Measurements from ENCODE around the gene FMO1. TPM values are rescaled to one million over a fixed set of nuclear protein-coding genes. Genes with fewer than 3 reads are reported as not detected.

Gene FMO1
- total and polyA plus RNA-seq, 2 donors (not counting 1 experiment from before 2014, with no cell fraction given) = 0.48 TPM; not detected in 1

- CTCF ChIA-PET = interaction anchor here (2.2 kb wide), 1 partner anchor 13 kb away, joined by 5 read pairs; the partner anchor contains the start of gene FMO4
- H3K9me3 Mint-ChIP-seq (ENCODE audit: insufficient read depth) = peaks cover 24% of the 10 kb centered on the region
- H3K27ac Mint-ChIP-seq = no peak overlapping the region
- intact Hi-C loops (cut with micrococcal nuclease) = no loop called here
- no peaks in the 10 kb centered on the region for H3K4me1 Mint-ChIP-seq
- H3K4me3 Mint-ChIP-seq = no peak overlapping the region
- Histone ChIP-seq H3K4me1 (ENCODE audit: control insufficient read depth in 2 of 2, insufficient read depth in 2 of 2, low read length in 2 of 2) (no peaks in the 10 kb centered on the region), H3K4me2 (replicated peaks; ENCODE audit: low read depth, low read length, poor library complexity, severe bottlenecking) (no peak overlapping the region), H3K4me3 (ENCODE audit: control extremely low read depth in 1 of 5, extremely low read depth in 1 of 5, insufficient read depth in 1 of 5, low read depth in 2 of 5, low read length in 4 of 5) (no peak overlapping the region), H4K20me1 (ENCODE audit: control insufficient read depth, insufficient read depth, low read length, poor library complexity, severe bottlenecking) (no peaks in the 10 kb centered on the region), H3K9me3 (ENCODE audit: control extremely low read depth in 1 of 3, control insufficient read depth in 2 of 3, insufficient read depth in 1 of 3, low read length in 2 of 3) (peaks cover 10 to 32% (median 15%) of the 10 kb centered on the region in 3 donors), H2AFZ (ENCODE audit: insufficient read depth, low read depth, low read length, poor library complexity, severe bottlenecking) (no peak overlapping the region), H3K27me3 (replicated peaks in 1 of 4; ENCODE audit: control extremely low read depth in 1 of 4, control insufficient read depth in 3 of 4, insufficient read depth in 4 of 4, low read length in 3 of 4) (no peaks in the 10 kb centered on the region), H3K79me2 (ENCODE audit: control insufficient read depth, insufficient read depth, low read length) (no peaks in the 10 kb centered on the region), H3K36me3 (replicated peaks in 1 of 2; ENCODE audit: control extremely low read depth in 1 of 2, control insufficient read depth in 1 of 2, extremely low read depth in 1 of 2, insufficient read depth in 2 of 2, low read length in 1 of 2) (no peaks in the 10 kb centered on the region), H3K9ac (ENCODE audit: low read length) (no peak overlapping the region), H3K27ac (ENCODE audit: low read length in 2 of 2) (no peak overlapping the region)
- no CpG with 5 or more reads among the region's 1 CpG for WGBS (ENCODE audit: insufficient coverage)
- ATAC-seq (ENCODE audit: low read depth) (no peak), DNase-seq (no peak)
- TF ChIP-seq EZH2 (IDR thresholded peaks at IDR 0.05; ENCODE audit: borderline replicate concordance, insufficient read depth, low read depth, low read length, poor library complexity, severe bottlenecking) (no peak), CTCF (IDR thresholded peaks at IDR 0.05) (no peak)
- H3K27me3 Mint-ChIP-seq = peaks cover 19% of the 10 kb centered on the region
- POLR2A ChIA-PET = no interaction called here
Observed at GRCh38 chr1:171300401-171300800, 52.1 kb downstream of the FMO1 start.

GRCh38 chr1:171310661-171311087, 62.4 kb downstream of the FMO1 start:
- Histone ChIP-seq H4K20me1 (ENCODE audit: control insufficient read depth, insufficient read depth, low read length, poor library complexity, severe bottlenecking) (no peaks in the 10 kb centered on the region), H3K4me2 (replicated peaks; ENCODE audit: low read depth, low read length, poor library complexity, severe bottlenecking) (no peak overlapping the region), H3K9me3 (ENCODE audit: control extremely low read depth in 1 of 3, control insufficient read depth in 2 of 3, insufficient read depth in 1 of 3, low read length in 2 of 3) (peaks cover 0 to 3% (median 0%) of the 10 kb centered on the region in 3 donors), H3K79me2 (ENCODE audit: control insufficient read depth, insufficient read depth, low read length) (no peaks in the 10 kb centered on the region), H3K27ac (ENCODE audit: low read length in 2 of 2) (no peak overlapping the region), H3K4me3 (ENCODE audit: control extremely low read depth in 1 of 5, extremely low read depth in 1 of 5, insufficient read depth in 1 of 5, low read depth in 2 of 5, low read length in 4 of 5) (no peak overlapping the region), H3K9ac (ENCODE audit: low read length) (no peak overlapping the region), H3K36me3 (replicated peaks in 1 of 2; ENCODE audit: control extremely low read depth in 1 of 2, control insufficient read depth in 1 of 2, extremely low read depth in 1 of 2, insufficient read depth in 2 of 2, low read length in 1 of 2) (no peaks in the 10 kb centered on the region), H2AFZ (ENCODE audit: insufficient read depth, low read depth, low read length, poor library complexity, severe bottlenecking) (no peak overlapping the region), H3K27me3 (replicated peaks in 1 of 4; ENCODE audit: control extremely low read depth in 1 of 4, control insufficient read depth in 3 of 4, insufficient read depth in 4 of 4, low read length in 3 of 4) (no peaks in the 10 kb centered on the region), H3K4me1 (ENCODE audit: control insufficient read depth in 2 of 2, insufficient read depth in 2 of 2, low read length in 2 of 2) (peaks cover 14% of the 10 kb centered on the region in 2 donors)
- intact Hi-C loops (cut with micrococcal nuclease) = loop anchor here (5.0 to 10.0 kb wide), 5 partner anchors 177 to 1378 kb away; partner anchors contain the start of genes GORAB, METTL13 and PRRC2C
- Mint-ChIP-seq H3K27me3 (no peaks in the 10 kb centered on the region), H3K27ac (no peak overlapping the region), H3K9me3 (ENCODE audit: insufficient read depth) (peaks cover 2% of the 10 kb centered on the region), H3K4me3 (no peak overlapping the region), H3K4me1 (peaks cover 17% of the 10 kb centered on the region)
- ATAC-seq (ENCODE audit: low read depth) (no peak), DNase-seq (no peak)
- POLR2A ChIA-PET = no interaction called here
- TF ChIP-seq CTCF (IDR thresholded peaks at IDR 0.05) (no peak), EZH2 (IDR thresholded peaks at IDR 0.05; ENCODE audit: borderline replicate concordance, insufficient read depth, low read depth, low read length, poor library complexity, severe bottlenecking) (no peak)
- CTCF ChIA-PET = no interaction called here
- 81% methylated on average over 3 of the region's 3 CpGs for WGBS (ENCODE audit: insufficient coverage)

Measured in B cell (primary cell).